GM23248 (cell line): ENCODE measurements around the gene LRRC45.

Experiments
- EZH2 ChIP-seq: fragments of 200-600 bp; sonication (generic); IDR thresholded peaks from 2 replicates; pipeline ENCODE4 v1.6.1; 2018; ENCODE audit warnings: antibody characterized with exemption, mild to moderate bottlenecking; ENCODE audit not compliant: insufficient read depth, poor library complexity, severe bottlenecking
- EZH2phosphoT487 ChIP-seq: fragments of 200-600 bp; sonication (generic); IDR thresholded peaks from 2 replicates; pipeline ENCODE4 v1.6.1; 2018; ENCODE audit warnings: antibody characterized with exemption, moderate library complexity, mild to moderate bottlenecking, low read depth; ENCODE audit not compliant: insufficient read depth

- TF ChIP-seq EZH2phosphoT487 (no peak), EZH2 (no peak)
These were observed 36.5 kb upstream of the LRRC45 start for GRCh38 chr17:81986606-81987005.
